NCI-H1694 treated with DMSO at 0.1 percent for 48 hours (cell line): Measurements from ENCODE around the gene ZNF639.

ENCODE experiments used
- DNase-seq: peaks from one replicate; lab custom pipeline; 2025; lab: John Stamatoyannopoulos, UW

ZNF639 gene

GRCh38 chr3:179309225-179310078, 13.4 kb upstream of the ZNF639 start:
- no peak for DNase-seq

DNA sequence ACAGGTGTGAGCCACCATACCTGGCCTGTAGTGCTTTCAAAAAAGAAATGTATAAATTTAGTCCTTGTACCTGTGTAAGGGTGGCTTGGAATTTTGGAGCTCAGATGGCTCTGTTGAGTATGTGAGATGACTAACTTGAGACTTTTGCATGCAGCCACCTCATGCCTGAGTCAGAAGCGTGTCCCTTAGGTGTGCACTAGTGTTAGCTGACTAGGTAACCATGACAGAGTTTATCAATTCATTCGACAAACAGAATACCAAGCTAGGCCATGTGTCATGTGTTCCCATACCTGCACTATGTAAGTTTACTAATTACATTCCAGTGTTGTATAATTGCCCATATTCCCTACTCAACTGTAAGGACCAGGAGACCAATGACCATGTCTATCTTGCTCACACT, 4.0 kb upstream of the ZNF639 start:
- no peak for DNase-seq

GRCh38 chr3:179321668-179322285, 1.1 kb upstream of the ZNF639 start:
- no peak for DNase-seq

DNA sequence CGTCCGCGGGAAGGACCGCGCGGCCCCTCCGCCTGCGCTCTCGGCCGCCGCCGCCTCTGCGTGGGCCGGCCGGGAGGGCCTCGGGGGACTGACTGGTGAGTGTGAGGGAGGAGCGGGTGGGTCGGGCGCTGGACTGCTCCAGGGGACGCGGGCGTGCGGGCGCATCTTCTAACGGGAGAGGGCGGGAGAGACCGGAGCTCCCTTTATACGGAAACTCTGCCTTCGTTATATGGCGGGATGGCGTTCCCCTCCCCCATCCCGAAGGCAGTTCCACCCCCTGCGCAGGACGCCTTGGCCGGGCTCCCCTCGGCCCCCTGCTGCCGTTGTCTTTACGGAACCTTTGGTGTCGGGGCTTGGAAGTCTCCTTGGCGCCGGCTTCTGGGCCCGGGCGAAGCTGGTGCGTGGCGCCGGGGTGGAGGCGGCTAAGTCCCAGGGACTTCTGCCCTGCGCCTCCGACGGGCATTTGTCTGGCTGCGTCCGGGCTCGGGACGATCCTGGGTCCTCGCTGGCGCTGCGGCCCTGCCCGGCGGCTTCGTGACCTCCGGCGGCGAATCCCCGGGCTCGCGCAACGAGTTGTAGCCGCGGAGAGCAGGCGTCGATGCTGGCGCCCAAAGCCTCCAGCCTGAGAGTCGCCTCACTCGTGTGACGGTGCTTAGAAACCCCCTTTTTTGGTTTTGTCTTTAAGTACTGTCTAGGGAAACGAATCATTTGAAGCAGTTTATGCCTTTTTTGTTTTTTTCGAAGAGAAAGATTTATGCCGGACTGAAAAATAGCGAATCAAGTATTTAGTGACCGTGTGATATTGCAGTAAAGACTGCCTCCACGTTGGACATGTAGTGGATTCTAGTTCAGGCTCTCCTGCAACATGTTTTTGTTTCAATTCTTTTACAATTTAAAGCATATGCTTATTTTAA, 623 bp downstream of the ZNF639 start:
- DNase-seq = peak; percentile 21

DNA sequence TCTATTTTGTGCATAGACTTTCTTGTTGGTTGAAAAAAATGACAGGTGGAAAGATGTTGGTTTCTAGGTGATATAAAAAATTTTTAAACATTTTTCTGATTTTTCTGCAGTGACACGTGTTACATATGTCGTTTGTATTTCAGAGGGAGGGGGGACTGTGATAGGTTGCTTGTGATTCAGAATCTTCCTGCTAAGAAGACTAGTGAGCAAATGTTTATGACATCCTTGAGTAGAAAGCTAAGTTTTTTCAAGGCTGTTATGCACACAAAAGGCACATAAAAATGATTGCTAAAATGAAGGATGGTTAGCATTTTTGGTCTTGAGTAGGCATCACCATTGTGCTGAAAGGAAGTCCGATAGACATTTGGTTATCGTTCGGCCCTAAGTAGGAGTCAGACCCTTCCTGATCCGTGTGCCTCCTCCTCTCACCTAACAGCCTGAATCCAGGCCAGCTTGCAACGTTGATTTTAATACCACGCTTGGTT, 1.5 kb downstream of the ZNF639 start:
- DNase-seq = no peak

DNA sequence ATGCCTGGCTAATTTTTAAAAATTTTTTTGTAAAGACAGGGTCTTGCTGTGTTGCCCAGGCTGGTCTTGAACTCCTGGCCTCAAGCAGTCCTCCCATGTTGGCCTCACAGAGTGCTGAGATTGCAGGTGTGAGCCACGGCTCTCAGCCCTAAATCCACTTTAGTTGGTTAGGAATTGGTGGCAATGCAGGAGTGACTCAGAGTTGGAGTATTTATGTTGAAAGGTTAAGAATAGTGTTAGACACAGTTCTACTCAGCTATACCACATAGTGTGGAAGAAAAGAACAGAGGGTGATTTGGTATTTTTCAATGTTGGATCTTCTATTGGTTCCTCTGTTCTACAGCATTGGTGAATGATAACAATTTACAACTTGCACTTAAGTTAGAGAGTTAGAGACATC, 7.6 kb downstream of the ZNF639 start:
- no peak for DNase-seq

- DNase-seq = no peak
These were observed 9.4 kb downstream of the ZNF639 start for GRCh38 chr3:179332240-179332639.

GRCh38 chr3:179333084-179333483, 10.3 kb downstream of the ZNF639 start:
- DNase-seq = no peak

DNA sequence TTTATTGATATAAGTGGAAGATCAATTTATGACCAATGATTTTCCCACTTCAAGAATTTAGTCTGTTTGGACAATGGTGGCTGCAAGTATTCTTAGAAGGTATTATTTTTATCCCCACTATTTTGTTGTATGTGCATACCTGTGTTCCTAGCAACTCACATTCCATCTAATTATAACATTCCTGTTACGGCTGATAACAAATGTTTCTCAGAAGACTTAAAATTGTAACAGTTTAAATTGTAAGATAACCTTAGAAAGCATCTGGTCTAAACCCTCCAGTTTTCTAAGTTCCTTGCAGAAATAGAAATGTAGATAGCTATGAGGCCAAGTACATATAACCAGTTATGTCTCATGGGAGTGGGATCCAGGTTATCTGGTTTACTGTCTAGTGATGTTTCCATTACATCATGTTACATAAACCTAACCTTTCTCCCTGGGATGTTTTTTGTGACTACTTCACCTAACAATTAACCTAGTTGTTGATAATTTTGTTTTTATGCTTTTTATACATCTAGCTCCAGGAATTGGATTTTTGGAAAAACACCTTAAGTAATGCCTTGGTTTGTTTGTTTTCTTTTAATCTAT, 13.6 kb downstream of the ZNF639 start:
- DNase-seq = no peak

DNA sequence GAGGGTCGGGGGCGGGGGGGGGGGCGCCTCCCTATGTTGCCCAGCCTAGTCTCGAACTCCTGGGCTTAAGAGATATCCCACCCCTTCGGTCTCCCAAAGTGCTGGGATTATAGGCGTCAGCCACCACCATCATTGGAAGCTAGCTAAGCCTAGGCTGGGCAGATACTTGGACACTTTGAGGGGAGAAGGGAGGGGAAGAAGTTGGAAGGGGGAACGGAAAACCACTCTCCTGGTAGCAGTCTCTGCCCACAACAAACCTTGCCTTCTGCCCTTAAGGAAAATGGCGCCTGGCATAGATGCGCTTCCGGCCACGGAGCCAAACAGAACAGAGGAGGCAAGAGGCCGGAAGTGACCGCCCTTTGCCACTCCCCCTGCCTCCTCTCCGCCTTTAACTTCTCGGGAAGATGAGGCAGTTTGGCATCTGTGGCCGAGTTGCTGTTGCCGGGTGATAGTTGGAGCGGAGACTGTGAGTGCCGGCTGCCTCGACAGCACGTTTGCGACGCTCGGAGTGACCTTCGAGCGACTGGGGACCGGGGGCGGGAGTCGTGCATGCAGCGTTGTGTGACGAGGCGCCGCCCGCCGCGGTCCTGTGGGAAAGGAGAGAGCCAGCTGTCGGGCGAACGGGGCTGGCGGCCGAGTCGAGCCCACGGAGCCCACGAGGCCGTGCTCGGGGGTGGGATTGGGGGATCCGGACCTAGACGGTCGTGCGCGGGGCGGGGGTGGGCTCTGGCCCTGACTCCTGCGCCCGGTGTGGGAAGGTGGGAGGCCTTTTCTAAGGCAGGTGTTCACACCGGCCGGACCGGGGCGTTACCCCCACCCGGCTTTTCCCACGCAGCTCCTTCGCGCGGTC, 24.7 kb downstream of the ZNF639 start, which contains the start of gene MFN1:
MFN1 (plus strand) TSS at position 365 of the 850 bp plus-strand sequence. CDS start 1,143 bp downstream, outside the sequence.
- DNase-seq = peak; percentile 88

- no peak for DNase-seq
These were observed 25.6 kb downstream of the ZNF639 start for GRCh38 chr3:179348325-179349013.

DNA sequence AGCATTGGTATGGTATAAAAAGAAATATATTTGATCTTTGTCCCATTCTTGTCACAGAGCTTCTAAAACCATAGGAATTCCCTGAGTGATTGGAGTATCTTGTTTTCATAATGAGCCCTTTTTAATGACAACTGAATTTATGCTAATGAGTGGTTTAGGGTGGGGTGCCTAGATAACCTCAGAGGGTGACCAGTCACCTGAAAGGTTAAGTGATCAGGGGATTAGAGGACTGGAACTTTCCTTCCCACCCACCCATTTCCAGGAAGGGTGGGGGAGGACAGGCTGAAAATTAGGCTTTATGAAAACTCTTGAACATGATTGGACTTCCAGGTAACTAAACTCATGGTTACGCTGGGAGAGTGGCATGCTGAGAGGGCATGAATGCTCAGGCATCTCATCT, 33.2 kb downstream of the ZNF639 start:
- DNase-seq = no peak

GRCh38 chr3:179363332-179363731, 40.5 kb downstream of the ZNF639 start:
- no peak for DNase-seq

DNA sequence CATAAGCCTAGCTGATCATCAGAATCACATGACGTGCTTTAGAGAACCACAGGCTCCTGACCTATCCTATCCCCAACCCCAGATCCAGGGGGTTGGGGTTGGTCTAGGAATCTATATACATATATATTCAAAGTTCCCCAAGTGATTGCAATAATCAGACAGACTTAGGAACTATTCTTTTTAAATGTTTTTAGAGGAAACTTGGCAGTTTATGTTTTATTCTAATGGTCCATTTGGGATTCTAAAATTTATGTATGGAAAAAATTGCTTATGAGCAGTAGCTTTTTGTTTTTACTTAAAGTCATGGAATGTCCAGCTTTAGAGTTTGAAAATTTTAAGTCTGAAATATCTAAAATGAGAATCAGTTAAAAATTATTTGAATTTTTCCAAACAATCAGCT, 46.8 kb downstream of the ZNF639 start:
- no peak for DNase-seq

DNA sequence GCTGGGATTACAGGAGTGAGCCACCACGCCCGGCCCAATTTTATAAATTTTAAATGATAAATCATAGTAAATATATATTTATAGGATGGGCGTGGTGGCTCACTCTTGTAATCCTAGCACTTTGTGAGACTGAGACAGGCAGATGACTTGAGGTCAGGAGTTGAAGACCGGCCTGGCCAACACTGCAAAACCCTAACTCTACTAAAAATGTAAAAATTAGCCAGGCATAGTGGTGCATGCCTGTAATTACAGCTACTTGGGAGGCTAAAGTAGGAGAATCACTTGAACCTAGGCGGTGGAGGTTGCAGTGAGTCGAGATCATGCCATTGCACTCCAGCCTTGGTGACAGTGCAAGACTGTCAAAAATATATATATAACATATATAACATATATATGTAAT, 51.1 kb downstream of the ZNF639 start:
- no peak for DNase-seq

DNA sequence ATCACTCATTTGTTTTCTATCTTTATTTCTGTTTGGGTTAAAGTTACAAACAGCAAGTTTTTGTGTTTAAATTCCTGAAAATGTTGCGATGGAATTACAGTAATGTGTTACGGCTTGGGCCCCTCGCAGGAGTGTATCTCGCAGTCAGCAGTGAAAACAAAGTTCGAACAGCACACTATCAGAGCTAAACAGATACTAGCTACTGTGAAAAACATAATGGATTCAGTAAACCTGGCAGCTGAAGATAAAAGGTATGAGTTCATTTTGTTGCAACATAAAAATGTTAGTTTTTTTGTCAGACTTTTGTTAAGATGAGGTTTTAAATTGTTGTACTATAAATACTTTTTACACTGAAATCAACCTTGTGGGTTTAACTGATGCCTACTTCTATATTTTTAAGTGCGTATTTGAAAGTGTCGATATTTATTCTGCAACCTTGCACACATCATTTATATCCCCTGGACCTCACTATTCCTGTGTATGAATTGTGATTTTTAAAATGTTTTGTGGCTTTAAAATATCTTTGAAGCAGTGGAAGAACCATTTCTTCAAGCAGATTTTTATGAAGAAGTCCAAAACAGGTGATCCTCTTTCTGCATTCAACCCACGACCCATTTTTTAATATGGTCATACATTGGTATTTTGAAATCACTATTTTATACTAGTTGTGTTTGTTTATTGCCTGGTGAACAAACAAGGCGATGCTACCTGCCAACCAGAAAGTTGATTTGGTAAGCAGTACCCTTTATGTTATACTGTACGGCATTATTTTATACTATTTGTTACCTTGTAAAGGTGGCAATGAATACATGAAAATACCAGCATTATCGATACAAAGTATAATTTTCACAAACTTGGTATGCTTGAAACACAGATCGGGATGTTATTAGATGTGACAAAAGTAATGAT, 52.5 kb downstream of the ZNF639 start:
- no peak for DNase-seq

- no peak for DNase-seq
These were observed 53.6 kb downstream of the ZNF639 start for GRCh38 chr3:179376474-179376873.
